ENCODE data around the gene CNTN5.

Gene CNTN5

DNA sequence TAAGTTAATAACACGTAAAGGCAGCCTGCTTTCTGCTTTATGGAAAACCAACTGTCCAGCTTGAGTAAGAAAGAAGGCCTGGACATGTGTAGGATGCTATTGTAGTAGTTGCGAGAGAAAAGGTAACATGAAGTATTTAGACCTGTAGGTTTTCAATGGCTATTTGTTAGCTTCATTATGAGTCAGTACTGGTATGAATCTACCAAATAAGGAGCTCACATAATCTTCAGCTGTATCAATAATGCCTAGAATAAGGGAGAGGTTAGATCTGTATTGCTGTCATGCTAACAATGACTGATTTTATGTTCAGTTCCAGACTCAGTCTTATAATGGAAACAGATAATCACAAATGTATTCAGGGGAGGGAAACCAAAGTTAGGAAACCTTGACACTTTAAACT, 550.3 kb downstream of the CNTN5 start:
- DNase-seq (ENCODE audit: extremely low read depth, low read depth), result no peak
- TF ChIP-seq, protein P1, sequence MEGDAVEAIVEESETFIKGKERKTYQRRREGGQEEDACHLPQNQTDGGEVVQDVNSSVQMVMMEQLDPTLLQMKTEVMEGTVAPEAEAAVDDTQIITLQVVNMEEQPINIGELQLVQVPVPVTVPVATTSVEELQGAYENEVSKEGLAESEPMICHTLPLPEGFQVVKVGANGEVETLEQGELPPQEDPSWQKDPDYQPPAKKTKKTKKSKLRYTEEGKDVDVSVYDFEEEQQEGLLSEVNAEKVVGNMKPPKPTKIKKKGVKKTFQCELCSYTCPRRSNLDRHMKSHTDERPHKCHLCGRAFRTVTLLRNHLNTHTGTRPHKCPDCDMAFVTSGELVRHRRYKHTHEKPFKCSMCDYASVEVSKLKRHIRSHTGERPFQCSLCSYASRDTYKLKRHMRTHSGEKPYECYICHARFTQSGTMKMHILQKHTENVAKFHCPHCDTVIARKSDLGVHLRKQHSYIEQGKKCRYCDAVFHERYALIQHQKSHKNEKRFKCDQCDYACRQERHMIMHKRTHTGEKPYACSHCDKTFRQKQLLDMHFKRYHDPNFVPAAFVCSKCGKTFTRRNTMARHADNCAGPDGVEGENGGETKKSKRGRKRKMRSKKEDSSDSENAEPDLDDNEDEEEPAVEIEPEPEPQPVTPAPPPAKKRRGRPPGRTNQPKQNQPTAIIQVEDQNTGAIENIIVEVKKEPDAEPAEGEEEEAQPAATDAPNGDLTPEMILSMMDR (IDR thresholded peaks at IDR 0.05; ENCODE audit: low read depth, low read length), result no peak

DNA sequence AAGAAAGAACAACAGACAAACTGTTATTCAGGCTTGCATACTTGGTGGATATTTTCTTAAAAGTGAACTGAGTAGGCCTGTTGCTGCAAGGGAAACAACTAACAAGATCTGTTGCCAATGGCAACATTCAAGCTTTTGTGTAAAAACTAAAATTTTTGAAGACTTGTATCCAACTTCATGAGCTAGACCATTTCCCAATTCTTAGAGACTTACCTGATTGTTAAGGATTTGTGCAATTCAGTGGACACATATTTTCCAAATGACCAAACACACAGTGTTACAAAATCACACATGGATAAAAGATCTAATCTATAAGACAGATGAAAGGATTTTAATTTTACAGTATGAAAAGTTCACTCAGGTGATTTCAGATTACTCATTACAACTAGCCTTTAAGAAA, 564.1 kb downstream of the CNTN5 start:
- TF ChIP-seq, protein P1 (IDR thresholded peaks at IDR 0.05; ENCODE audit: low read depth, low read length), result no peak
- DNase-seq (ENCODE audit: extremely low read depth, low read depth), result no peak

DNA sequence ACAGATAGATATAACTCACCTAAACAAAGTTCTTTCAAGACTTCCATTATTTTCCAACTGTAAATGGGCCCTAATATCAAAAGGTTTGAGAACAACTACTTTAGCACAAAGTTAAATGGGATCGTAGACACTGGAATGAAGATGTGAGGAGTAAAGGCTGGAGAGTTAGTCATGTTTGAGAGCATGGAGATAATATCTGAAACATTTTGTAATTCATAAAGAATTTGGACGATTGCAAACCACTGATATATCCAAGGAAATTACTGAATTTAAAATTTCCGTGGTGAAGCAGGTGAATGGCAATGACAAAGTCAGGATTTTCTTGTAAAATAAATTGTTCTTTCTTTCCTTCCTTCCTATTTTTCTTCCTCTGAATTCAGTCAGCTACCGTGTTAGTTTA, 564.9 kb downstream of the CNTN5 start:
- TF ChIP-seq, protein P1 (IDR thresholded peaks at IDR 0.05; ENCODE audit: low read depth, low read length), result no peak
- DNase-seq (ENCODE audit: extremely low read depth, low read depth), result no peak

DNA sequence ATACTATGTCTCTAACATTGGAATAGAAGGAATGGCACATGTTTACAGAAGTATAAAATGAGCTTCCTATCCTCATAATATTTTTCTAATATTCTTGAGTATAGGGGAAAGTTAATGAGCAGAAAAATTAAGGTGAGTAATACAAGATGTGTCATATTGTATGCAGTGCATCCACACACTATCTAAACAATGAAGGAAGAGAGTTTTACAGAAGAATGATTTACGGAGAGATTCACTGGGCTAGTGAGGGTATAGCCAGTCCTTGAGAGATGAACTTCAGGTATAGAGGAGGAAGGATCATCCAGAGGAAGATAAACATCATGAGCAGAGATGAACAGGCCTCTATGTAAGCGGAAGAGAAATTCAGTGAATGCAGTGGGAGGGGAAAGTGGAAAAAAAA, 569.0 kb downstream of the CNTN5 start:
- DNase-seq (ENCODE audit: extremely low read depth, low read depth), result no peak
- TF ChIP-seq, protein P1 (IDR thresholded peaks at IDR 0.05; ENCODE audit: low read depth, low read length), result no peak

DNA sequence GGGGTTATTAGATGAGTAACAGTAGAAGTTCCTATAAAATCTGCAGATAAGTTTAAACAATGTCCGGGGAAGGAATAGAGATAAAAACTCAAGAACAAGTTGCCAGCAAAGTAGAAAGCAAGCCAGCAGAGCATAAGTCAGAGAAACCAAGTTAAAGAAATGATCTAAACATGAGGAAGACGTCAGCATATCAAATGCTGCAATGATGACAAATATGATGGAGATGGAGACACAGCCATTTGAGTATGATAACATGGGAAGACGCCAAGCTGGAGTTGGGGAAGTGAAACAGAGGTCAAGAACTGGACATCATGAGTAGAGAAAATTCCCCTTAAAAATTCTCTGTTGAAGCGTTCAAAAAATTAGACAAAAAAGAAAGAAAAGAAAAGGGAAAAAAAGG, 571.5 kb downstream of the CNTN5 start:
- no peak for DNase-seq (ENCODE audit: extremely low read depth, low read depth)
- TF ChIP-seq, protein P1 (IDR thresholded peaks at IDR 0.05; ENCODE audit: low read depth, low read length), result no peak

DNA sequence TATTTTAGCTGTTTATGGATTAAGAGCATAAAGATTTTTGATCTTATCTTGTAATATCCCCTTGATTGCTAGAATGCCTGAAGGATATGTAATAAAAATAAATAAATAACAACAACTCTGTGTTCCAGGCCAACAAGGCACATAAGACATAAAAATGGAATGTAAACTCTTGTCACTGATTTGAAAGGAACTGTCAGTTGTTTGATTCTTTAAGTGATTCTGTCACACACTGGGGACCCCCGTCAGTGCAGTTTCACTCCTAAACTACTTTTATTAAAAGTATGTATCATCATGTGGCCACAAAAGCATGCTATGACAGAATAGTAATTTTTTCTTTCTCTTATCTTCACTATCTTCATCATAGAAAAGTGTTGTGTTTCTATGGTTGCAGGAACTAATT, 572.4 kb downstream of the CNTN5 start:
- DNase-seq (ENCODE audit: extremely low read depth, low read depth), result no peak
- TF ChIP-seq, protein P1 (IDR thresholded peaks at IDR 0.05; ENCODE audit: low read depth, low read length), result no peak

DNA sequence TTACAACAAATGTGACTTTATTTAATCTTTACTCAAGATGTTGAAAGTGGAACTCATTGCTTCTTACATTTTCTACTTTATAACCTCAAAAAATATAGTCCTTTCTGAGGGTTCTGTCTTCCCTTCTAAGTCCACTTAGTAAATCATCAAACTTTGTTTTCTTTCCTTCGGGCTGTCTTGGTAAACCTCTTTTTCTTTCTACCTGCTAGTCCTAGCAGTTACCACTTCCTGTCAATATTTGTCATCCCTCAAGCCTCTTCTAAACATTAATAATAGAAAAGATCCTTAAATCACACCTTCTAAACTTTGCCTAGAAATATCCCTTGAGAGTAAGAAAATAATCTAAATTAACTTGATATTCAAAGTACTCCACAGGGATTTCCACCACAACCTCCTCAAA, 580.4 kb downstream of the CNTN5 start:
- no peak for DNase-seq (ENCODE audit: extremely low read depth, low read depth)
- TF ChIP-seq, protein P1 (IDR thresholded peaks at IDR 0.05; ENCODE audit: low read depth, low read length), result no peak
